Raji (cell line): ENCODE data around the gene GANAB.
A peak's percentile ranks its signal among the peaks of the same experiment; 100 is the strongest.

Experiments used
- POLR2A ChIP-seq: IDR thresholded peaks from 2 replicates; pipeline ENCODE4 v1.6.1; 2011; ENCODE audit warnings: low read depth, low read length, control low read depth; ENCODE audit not compliant: insufficient read depth

Gene GANAB

DNA sequence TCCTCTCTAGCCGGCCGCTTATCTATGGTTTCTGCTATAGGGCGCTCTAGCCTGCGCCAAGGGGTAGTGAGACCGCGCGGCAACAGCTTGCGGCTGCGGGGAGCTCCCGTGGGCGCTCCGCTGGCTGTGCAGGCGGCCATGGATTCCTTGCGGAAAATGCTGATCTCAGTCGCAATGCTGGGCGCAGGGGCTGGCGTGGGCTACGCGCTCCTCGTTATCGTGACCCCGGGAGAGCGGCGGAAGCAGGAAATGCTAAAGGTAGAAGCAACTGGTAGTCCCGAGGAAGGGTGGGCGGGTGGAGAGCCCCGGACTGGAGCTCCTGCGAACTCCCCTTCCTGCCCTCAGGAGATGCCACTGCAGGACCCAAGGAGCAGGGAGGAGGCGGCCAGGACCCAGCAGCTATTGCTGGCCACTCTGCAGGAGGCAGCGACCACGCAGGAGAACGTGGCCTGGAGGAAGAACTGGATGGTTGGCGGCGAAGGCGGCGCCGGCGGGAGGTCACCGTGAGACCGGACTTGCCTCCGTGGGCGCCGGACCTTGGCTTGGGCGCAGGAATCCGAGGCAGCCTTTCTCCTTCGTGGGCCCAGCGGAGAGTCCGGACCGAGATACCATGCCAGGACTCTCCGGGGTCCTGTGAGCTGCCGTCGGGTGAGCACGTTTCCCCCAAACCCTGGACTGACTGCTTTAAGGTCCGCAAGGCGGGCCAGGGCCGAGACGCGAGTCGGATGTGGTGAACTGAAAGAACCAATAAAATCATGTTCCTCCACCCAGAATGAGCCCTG lies 25.4 kb upstream of the GANAB start, which contains the start of the genes LBHD1 and UQCC3:
Gene LBHD1 (minus strand): TSS at position 660 of the 782 bp plus-strand sequence. CDS start 2,236 bp downstream, outside the sequence.
Gene UQCC3 (plus strand): TSS at position 66 of the 782 bp plus-strand sequence. CDS start 73 bp downstream, at position 139.
- peak; percentile 87 for TF ChIP-seq POLR2A

DNA sequence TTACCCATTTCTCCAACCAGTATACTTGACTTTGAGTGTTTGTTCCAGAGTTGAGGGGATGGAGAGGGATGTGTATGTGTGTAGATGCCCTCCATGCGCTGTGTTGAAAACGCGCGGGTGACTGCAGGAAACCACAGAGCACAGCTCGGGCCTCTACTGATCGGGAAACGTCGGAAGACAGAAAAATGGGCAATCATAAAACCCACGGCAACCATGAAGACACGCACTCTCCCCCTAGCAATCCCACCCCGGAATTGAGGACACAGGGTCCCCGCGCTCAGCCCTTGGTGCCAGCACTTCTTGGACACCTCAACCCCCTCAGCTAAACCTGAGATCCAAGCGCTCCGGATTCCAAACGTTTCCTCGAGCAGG lies 24.8 kb upstream of the GANAB start:
- no peak for TF ChIP-seq POLR2A

- peak; percentile 43; the same call in 1 of the 2 replicates for TF ChIP-seq POLR2A
Measured at GRCh38 chr11:62669420-62670161, 23.2 kb upstream of the GANAB start.

- peak; percentile 36; the same call in 1 of the 2 replicates for TF ChIP-seq POLR2A
Measured at GRCh38 chr11:62667460-62667859, 21.0 kb upstream of the GANAB start.

DNA sequence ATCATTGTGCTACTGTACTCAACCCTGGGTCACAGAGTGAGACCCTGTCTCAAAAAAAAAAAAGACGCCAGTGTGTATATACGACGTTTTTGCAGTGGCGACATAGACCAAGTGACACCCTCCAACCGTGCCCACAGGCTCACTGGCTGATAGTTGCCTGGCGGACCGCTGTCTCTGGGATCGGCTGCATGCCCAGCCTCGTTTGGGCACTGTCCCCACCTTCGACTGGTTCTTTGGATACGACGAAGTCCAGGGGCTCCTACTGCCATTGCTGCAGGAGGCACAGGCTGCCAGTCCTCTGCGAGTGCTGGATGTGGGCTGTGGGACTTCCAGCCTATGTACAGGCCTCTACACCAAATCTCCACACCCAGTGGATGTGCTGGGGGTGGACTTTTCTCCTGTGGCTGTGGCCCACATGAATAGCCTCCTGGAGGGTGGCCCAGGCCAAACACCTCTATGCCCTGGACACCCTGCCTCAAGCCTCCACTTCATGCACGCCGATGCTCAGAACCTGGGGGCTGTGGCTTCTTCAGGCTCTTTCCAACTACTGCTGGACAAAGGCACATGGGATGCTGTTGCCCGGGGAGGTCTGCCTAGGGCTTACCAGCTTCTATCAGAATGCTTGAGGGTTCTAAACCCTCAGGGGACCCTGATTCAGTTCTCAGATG lies 20.0 kb upstream of the GANAB start:
- peak; percentile 69 for TF ChIP-seq POLR2A

DNA sequence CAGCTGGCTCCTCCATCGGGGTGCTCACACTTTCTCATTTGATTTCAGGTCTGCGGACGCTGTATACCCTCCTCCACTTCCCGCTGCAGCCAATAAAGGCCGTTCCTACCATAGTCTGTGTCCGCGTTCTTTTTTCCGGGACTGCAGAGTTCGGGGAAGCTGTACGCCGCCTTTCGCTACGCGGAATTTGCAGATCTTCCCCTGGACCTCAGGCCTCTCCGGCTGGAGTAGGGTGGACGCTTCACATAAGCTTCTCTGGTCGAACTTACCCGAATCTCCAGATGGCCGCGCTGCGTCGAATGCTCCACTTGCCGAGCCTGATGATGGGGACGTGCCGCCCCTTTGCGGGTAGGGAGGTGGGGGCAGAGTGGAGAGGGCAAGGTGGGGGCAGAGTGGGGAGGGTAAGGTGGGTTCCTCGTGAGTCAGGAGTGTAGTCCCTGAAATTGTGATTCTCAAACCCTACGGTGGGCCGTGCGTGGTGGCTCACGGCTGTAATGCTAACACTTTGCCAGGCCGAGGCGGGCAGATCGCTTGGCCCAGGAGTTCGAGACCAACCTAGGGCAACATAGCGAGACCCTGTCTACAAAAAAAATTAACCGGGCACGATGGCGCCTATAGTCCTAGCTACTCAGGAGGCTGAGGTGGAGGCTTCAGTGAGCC lies 19.3 kb upstream of the GANAB start:
- TF ChIP-seq POLR2A: no peak; the same call in 1 of the 2 replicates

- peak; percentile 93 for TF ChIP-seq POLR2A
Measured at GRCh38 chr11:62665075-62665598, 18.7 kb upstream of the GANAB start, which contains the start of the genes C11orf98 and CSKMT. C11orf98 (minus strand) TSS chr11:62665210; CDS start chr11:62665169, 41 bp downstream. CSKMT (plus strand) TSS chr11:62665312; CDS start chr11:62665880, 568 bp downstream.

DNA sequence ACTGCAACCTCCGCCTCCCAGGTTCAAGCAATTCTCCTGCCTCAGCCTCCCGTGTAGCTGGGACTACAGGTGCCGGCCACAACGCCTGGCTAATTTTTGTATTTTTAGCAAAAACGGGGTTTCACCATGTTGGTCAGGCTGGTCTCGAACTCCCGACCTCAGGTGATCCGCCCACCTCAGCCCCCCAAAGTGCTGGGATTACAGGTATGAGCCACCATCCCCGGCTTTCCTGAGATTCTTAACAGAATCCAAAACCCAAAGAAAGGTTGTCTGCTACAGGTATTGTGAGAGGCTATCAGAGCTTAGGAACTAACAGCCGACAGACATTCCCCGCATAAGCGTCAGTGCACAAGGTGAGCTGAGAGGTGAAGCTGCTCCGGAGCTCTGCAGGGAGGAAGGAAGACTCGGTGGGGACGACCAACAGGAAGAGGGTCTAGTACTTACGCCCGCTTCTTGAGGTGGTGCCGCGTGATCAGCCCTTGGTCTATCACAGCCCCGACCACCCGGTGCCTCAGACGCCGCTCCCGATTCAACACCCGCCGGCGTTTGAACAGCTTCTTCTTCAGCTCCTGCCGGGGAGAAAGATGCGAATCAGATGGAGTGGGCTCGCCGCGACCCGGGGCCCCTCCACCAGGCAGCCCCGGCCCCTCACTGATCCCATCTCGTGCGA lies 18.1 kb upstream of the GANAB start:
- TF ChIP-seq POLR2A: no peak

DNA sequence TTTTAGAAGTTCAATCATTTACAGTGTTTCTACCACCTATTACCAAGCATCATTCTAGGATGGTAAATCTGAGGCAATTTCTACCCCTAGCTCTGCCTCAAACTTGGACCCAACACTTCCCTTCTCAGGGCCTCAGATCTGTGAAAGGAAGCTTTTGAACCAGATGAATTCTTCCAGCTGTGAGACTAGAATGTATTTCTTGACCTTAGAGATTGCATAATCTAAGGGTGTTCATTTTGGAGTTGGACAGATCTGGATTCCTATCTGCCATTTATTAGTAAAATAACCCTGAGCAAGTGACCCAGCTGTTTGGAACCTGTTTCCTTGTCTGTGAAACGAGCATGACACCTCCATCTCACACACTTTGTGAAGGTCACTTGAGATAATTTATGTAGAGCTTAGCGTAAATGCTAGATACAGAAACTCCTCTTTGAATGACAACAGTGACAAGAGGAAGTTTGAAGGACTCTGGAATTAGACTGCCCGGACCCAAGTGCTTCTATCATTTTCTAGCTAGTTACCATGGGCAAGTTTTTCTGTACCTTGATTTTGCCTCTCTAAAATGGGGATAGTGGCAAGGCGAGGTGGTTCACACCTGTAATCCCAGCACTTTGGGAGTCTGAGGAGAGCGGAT lies 10.5 kb upstream of the GANAB start:
- TF ChIP-seq POLR2A: no peak

DNA sequence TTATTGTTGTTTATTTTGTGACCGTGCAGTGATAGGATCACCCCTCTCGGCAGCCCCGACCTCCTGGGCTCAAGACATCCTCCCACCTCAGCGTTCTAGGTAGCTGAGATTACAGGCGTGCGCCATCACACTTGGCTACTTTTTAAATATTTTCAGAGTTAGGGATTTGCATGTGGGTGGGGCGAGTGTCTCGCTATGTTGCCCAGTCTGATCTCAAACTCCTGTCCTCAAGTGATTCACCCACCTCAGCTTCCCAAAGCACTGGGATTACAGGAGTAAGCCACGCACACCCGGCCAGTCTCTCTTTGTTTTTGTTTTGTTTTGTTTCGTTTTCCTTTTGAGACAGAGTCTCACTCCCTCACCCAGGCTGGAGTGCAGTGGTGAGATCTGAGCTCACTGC lies 7.9 kb upstream of the GANAB start:
- no peak for TF ChIP-seq POLR2A

DNA sequence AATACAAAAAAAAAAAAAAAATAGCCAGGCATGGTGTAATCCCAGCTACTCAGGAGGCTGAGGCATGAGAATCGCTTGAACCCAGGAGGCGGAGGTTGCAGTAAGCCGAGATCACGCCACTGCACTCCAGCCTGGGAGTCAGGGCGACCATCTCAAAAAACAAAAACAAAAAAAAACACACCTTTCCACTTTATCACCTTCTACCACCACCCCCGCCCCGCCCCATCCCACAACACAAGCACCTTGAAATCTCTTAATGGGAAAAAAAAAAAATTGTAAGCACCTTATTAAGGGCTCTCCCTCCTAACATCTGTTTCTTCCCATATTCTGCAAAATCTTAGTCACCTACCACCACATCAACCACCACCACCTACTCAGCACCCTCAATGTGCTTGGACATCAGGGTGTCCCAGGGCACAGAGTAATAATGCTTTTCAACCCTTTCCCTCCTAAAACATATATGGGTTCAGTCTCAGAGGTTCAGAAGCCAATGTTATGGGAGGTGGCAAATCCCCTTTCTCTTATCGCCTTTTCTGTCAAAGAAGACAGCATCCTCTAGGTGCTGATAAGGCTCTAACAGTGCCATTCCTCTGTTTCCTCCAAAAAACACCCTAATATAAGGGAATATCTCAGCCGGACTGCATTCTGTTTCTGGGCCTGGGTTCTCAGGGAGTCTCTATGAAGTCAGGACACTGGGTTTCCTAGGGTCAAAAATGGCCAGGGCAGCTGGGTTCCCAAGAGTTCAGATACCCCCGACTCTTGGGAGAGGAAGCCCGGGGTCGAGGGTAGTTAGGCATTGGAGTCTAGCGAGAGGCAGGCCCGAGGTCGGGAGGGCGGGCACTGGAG lies 6.0 kb upstream of the GANAB start:
- TF ChIP-seq POLR2A: no peak

GRCh38 chr11:62649486-62649885 lies 3.1 kb upstream of the GANAB start:
- no peak for TF ChIP-seq POLR2A

GRCh38 chr11:62648967-62649364 lies 2.6 kb upstream of the GANAB start:
- TF ChIP-seq POLR2A: no peak
